GM21528 (cell line): ENCODE results near the gene ABCA8.
A peak's percentile ranks its signal among the peaks of the same experiment; 100 is the strongest.
"Not testable (repeated sequence)": the region's sequence is repeated elsewhere in the genome, so short reads cannot be mapped to it uniquely, and the experiment has no call there.

Experiments used
- ATAC-seq: cut with Tn5 transposase; IDR thresholded peaks from one replicate; pipeline ENCODE4 v1.9.1; 2021; ENCODE audit warnings: mild to moderate bottlenecking, moderate library complexity; ENCODE audit not compliant: unreplicated experiment, low FRiP score

Gene ABCA8

GRCh38 chr17:68944435-68945035 lies 10.7 kb downstream of the ABCA8 start:
- no peak for ATAC-seq

- ATAC-seq: not testable (repeated sequence)
Measured at GRCh38 chr17:68943812-68944182, 11.4 kb downstream of the ABCA8 start.

GRCh38 chr17:68943123-68943811 lies 11.9 kb downstream of the ABCA8 start:
- ATAC-seq: no peak

- ATAC-seq: no peak
Measured at GRCh38 chr17:68942389-68942788, 12.8 kb downstream of the ABCA8 start.

GRCh38 chr17:68941761-68942160 lies 13.4 kb downstream of the ABCA8 start:
- no peak for ATAC-seq

- ATAC-seq: no peak
Measured at GRCh38 chr17:68939195-68939594, 16.0 kb downstream of the ABCA8 start.

GRCh38 chr17:68937890-68938514 lies 17.2 kb downstream of the ABCA8 start:
- no peak for ATAC-seq

GRCh38 chr17:68927516-68927915 lies 27.7 kb downstream of the ABCA8 start:
- no peak for ATAC-seq

GRCh38 chr17:68924793-68925720 lies 30.1 kb downstream of the ABCA8 start:
- ATAC-seq: no peak

- no peak for ATAC-seq
Measured at GRCh38 chr17:68910789-68911431, 44.3 kb downstream of the ABCA8 start.

- ATAC-seq: no peak
Measured at GRCh38 chr17:68910251-68910705, 44.9 kb downstream of the ABCA8 start.

- ATAC-seq: peak; percentile 50
Measured at GRCh38 chr17:68909066-68909465, 46.1 kb downstream of the ABCA8 start.

- ATAC-seq: peak; percentile 57
Measured at GRCh38 chr17:68908045-68908444, 47.1 kb downstream of the ABCA8 start.

GRCh38 chr17:68906638-68907037 lies 48.6 kb downstream of the ABCA8 start:
- no peak for ATAC-seq

GRCh38 chr17:68903286-68903685 lies 51.9 kb downstream of the ABCA8 start:
- ATAC-seq: no peak

GRCh38 chr17:68897557-68897956 lies 57.6 kb downstream of the ABCA8 start:
- ATAC-seq: no peak

GRCh38 chr17:68892658-68893057 lies 62.5 kb downstream of the ABCA8 start:
- ATAC-seq: no peak

- ATAC-seq: no peak
Measured at GRCh38 chr17:68892193-68892592, 63.0 kb downstream of the ABCA8 start.

- ATAC-seq: no peak
Measured at GRCh38 chr17:68886401-68886800, 68.8 kb downstream of the ABCA8 start.

- no peak for ATAC-seq
Measured at GRCh38 chr17:68884888-68885287, 70.3 kb downstream of the ABCA8 start.
